ENCODE data around the gene RASSF9.

RASSF9 gene

GRCh38 chr12:85836197-85837090, at the start of gene RASSF9:
Gene RASSF9, minus strand, starts transcription at chr12:85836409. Its CDS starts 208 bp downstream, at chr12:85836201.
- in situ Hi-C loops (cut with MboI; ENCODE audit: low sequenced_read_pairs): no loop called here

- in situ Hi-C loops (cut with MboI; ENCODE audit: low sequenced_read_pairs): no loop called here
These were observed 47.6 kb upstream of the RASSF9 start for GRCh38 chr12:85883763-85884162.

GRCh38 chr12:85877459-85877858, 41.2 kb upstream of the RASSF9 start:
- in situ Hi-C loops (cut with MboI; ENCODE audit: low sequenced_read_pairs): no loop called here

GRCh38 chr12:85874031-85874461, 37.8 kb upstream of the RASSF9 start, which contains the start of gene NTS:
Gene NTS, plus strand, starts transcription at chr12:85874295. Its CDS starts 109 bp downstream, at chr12:85874404.
- in situ Hi-C loops (cut with MboI; ENCODE audit: low sequenced_read_pairs): no loop called here

- in situ Hi-C loops (cut with MboI; ENCODE audit: low sequenced_read_pairs): no loop called here
These were observed 36.4 kb upstream of the RASSF9 start for GRCh38 chr12:85872497-85873091.

GRCh38 chr12:85866986-85867776, 31.0 kb upstream of the RASSF9 start:
- in situ Hi-C loops (cut with MboI; ENCODE audit: low sequenced_read_pairs): no loop called here

GRCh38 chr12:85865890-85866289, 29.7 kb upstream of the RASSF9 start:
- in situ Hi-C loops (cut with MboI; ENCODE audit: low sequenced_read_pairs): no loop called here

GRCh38 chr12:85856966-85857365, 20.8 kb upstream of the RASSF9 start:
- in situ Hi-C loops (cut with MboI; ENCODE audit: low sequenced_read_pairs): no loop called here

GRCh38 chr12:85855305-85855704, 19.1 kb upstream of the RASSF9 start:
- in situ Hi-C loops (cut with MboI; ENCODE audit: low sequenced_read_pairs): no loop called here

GRCh38 chr12:85849344-85849743, 13.1 kb upstream of the RASSF9 start:
- in situ Hi-C loops (cut with MboI; ENCODE audit: low sequenced_read_pairs): no loop called here

GRCh38 chr12:85843606-85844310, 7.5 kb upstream of the RASSF9 start:
- in situ Hi-C loops (cut with MboI; ENCODE audit: low sequenced_read_pairs): no loop called here

GRCh38 chr12:85835426-85836196, 598 bp downstream of the RASSF9 start:
- in situ Hi-C loops (cut with MboI; ENCODE audit: low sequenced_read_pairs): no loop called here

- in situ Hi-C loops (cut with MboI; ENCODE audit: low sequenced_read_pairs): no loop called here
These were observed 1.8 kb downstream of the RASSF9 start for GRCh38 chr12:85834378-85834777.

- in situ Hi-C loops (cut with MboI; ENCODE audit: low sequenced_read_pairs): no loop called here
These were observed 2.6 kb downstream of the RASSF9 start for GRCh38 chr12:85833579-85833978.

- in situ Hi-C loops (cut with MboI; ENCODE audit: low sequenced_read_pairs): no loop called here
These were observed 4.8 kb downstream of the RASSF9 start for GRCh38 chr12:85831327-85831990.

GRCh38 chr12:85829391-85829790, 6.8 kb downstream of the RASSF9 start:
- in situ Hi-C loops (cut with MboI; ENCODE audit: low sequenced_read_pairs): no loop called here

- in situ Hi-C loops (cut with MboI; ENCODE audit: low sequenced_read_pairs): no loop called here
These were observed 7.6 kb downstream of the RASSF9 start for GRCh38 chr12:85828576-85828975.

- in situ Hi-C loops (cut with MboI; ENCODE audit: low sequenced_read_pairs): no loop called here
These were observed 10.5 kb downstream of the RASSF9 start for GRCh38 chr12:85825746-85826145.

GRCh38 chr12:85823436-85824180, 12.6 kb downstream of the RASSF9 start:
- in situ Hi-C loops (cut with MboI; ENCODE audit: low sequenced_read_pairs): no loop called here

All from hTERT RPE-1 (cell line).